NCI-H226 (cell line): ENCODE results near the gene DEFB131A.
A peak's percentile ranks its signal among the peaks of the same experiment; 100 is the strongest.
"Not testable (repeated sequence)": the region's sequence is repeated elsewhere in the genome, so short reads cannot be mapped to it uniquely, and the experiment has no call there.

Experiments
- DNase-seq: peaks from one replicate; pipeline ENCODE4 v3.0.0-alpha.2; 2015

Gene DEFB131A

DNA sequence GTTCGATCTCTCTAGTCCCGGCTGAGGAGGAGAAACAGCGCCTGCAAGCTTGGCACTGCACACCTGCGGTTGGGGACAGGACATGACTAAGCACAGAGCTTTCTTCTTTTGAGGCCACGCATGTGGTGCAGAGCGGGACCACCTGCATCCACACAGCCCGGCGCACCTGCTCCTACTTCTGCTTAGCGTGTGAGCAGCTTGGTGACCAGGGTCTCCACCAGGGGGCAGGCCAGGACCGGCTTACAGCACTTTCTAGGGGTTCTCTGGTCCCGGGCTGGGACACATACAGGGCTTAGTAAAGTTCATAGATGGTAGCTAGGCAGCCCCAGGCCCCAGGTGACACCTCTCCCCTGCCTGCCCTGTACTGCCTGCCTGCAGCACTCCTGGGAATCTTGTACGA, 51.2 kb downstream of the DEFB131A start:
- DNase-seq, result peak; percentile 4

GRCh38 chr4:9497575-9498467, 53.6 kb downstream of the DEFB131A start:
- DNase-seq, result not testable (repeated sequence)

GRCh38 chr4:9498468-9499040, 54.3 kb downstream of the DEFB131A start:
- not testable (repeated sequence) for DNase-seq

GRCh38 chr4:9499974-9500487, 55.8 kb downstream of the DEFB131A start:
- not testable (repeated sequence) for DNase-seq
